G401 (cell line): Measurements from ENCODE around the gene FGL2. TPM values are rescaled to one million over a fixed set of nuclear protein-coding genes. Genes with fewer than 3 reads are reported as not detected.
"Not testable (repeated sequence)": the region's sequence is repeated elsewhere in the genome, so short reads cannot be mapped to it uniquely, and the experiment has no call there.

Experiments used
- DNase-seq: peaks from one replicate; pipeline ENCODE4 v3.0.0-alpha.2; 2015; ENCODE audit warnings: low spot score
- in situ Hi-C: cut with HindIII; loops from 2 replicates; pipeline ENCODE4 v1.10.0; 2016; ENCODE audit warnings: low sequenced_read_pairs, mixed read lengths
- total RNA-seq: library from RNA; depleted of rRNA; stranded (reverse); fragments of >200 nt; shearing (Covaris generic); gene quantifications from 2 replicates; pipeline ENCODE4 v1.2.3, GENCODE V29; 2014; rRNA removed

Gene FGL2
- total RNA-seq = not detected in 2 replicates

GRCh38 chr7:77199013-77199966 is at the start of gene FGL2:
Gene FGL2 (minus strand): TSS chr7:77199819. CDS start chr7:77199793, 26 bp downstream.
- in situ Hi-C loops = no loop called here
- DNase-seq = no peak

- no peak for DNase-seq
- in situ Hi-C loops = no loop called here
These were observed 48.5 kb upstream of the FGL2 start for GRCh38 chr7:77248154-77248553.

GRCh38 chr7:77247206-77247850 is 47.7 kb upstream of the FGL2 start:
- in situ Hi-C loops = no loop called here
- DNase-seq = peak; percentile 32

GRCh38 chr7:77246026-77246640 is 46.5 kb upstream of the FGL2 start:
- no peak for DNase-seq
- in situ Hi-C loops = no loop called here

GRCh38 chr7:77245015-77245755 is 45.6 kb upstream of the FGL2 start:
- in situ Hi-C loops = no loop called here
- DNase-seq = no peak

- in situ Hi-C loops = no loop called here
- no peak for DNase-seq
These were observed 44.8 kb upstream of the FGL2 start for GRCh38 chr7:77244222-77244934.

GRCh38 chr7:77242554-77242953 is 42.9 kb upstream of the FGL2 start:
- DNase-seq = no peak
- in situ Hi-C loops = no loop called here

- in situ Hi-C loops = no loop called here
- no peak for DNase-seq
These were observed 42.4 kb upstream of the FGL2 start for GRCh38 chr7:77242068-77242467.

GRCh38 chr7:77239471-77239870 is 39.9 kb upstream of the FGL2 start:
- in situ Hi-C loops = no loop called here
- DNase-seq = no peak

GRCh38 chr7:77238703-77239136 is 39.1 kb upstream of the FGL2 start:
- peak; percentile 8 for DNase-seq
- in situ Hi-C loops = no loop called here

- DNase-seq = no peak
- in situ Hi-C loops = no loop called here
These were observed 35.7 kb upstream of the FGL2 start for GRCh38 chr7:77235276-77235675.

- in situ Hi-C loops = no loop called here
These were observed 32.8 kb upstream of the FGL2 start for GRCh38 chr7:77232467-77232866.

GRCh38 chr7:77228795-77229194 is 29.2 kb upstream of the FGL2 start:
- in situ Hi-C loops = not testable (repeated sequence)

More at GRCh38 chr7:77232467-77232866, 32.8 kb upstream of the FGL2 start:
- no peak for DNase-seq

GRCh38 chr7:77226357-77226839 is 26.8 kb upstream of the FGL2 start:
- in situ Hi-C loops = no loop called here
- DNase-seq = no peak

More at GRCh38 chr7:77228795-77229194, 29.2 kb upstream of the FGL2 start:
- DNase-seq = not testable (repeated sequence)

- in situ Hi-C loops = no loop called here
- no peak for DNase-seq
These were observed 23.6 kb upstream of the FGL2 start for GRCh38 chr7:77223261-77223660.

GRCh38 chr7:77222819-77223218 is 23.2 kb upstream of the FGL2 start:
- no peak for DNase-seq
- in situ Hi-C loops = no loop called here

GRCh38 chr7:77222065-77222464 is 22.4 kb upstream of the FGL2 start:
- no peak for DNase-seq
- in situ Hi-C loops = no loop called here

- in situ Hi-C loops, DNase-seq: not testable (repeated sequence)
These were observed 20.2 kb upstream of the FGL2 start for GRCh38 chr7:77219701-77220331.
